ENCODE measurements around the gene ZFP42.
A peak's percentile ranks its signal among the peaks of the same experiment; 100 is the strongest.
"Not testable (repeated sequence)": the region's sequence is repeated elsewhere in the genome, so short reads cannot be mapped to it uniquely, and the experiment has no call there.

ZFP42 gene

GRCh38 chr4:188021548-188022249 lies 26.1 kb downstream of the ZFP42 start:
- FAIRE-seq (no peak), DNase-seq (ENCODE audit: low spot score) (no peak)

- DNase-seq (ENCODE audit: low spot score) (peak; percentile 71), FAIRE-seq (no peak)
Measured at GRCh38 chr4:188023682-188024081, 28.1 kb downstream of the ZFP42 start.

- no peak for FAIRE-seq
Measured at GRCh38 chr4:188025476-188025875, 29.9 kb downstream of the ZFP42 start.

GRCh38 chr4:188029114-188029513 lies 33.5 kb downstream of the ZFP42 start:
- DNase-seq (ENCODE audit: low spot score), result no peak
- FAIRE-seq, result peak; percentile 32

More at GRCh38 chr4:188025476-188025875, 29.9 kb downstream of the ZFP42 start:
- no peak for DNase-seq (ENCODE audit: low spot score)

- FAIRE-seq (no peak), DNase-seq (ENCODE audit: low spot score) (no peak)
Measured at GRCh38 chr4:188030401-188030800, 34.8 kb downstream of the ZFP42 start.

- FAIRE-seq (no peak), DNase-seq (ENCODE audit: low spot score) (no peak)
Measured at GRCh38 chr4:188031751-188032150, 36.2 kb downstream of the ZFP42 start.

- DNase-seq (ENCODE audit: low spot score) (no peak), FAIRE-seq (no peak)
Measured at GRCh38 chr4:188032170-188032569, 36.6 kb downstream of the ZFP42 start.

- FAIRE-seq, result no peak
Measured at GRCh38 chr4:188032583-188032982, 37.0 kb downstream of the ZFP42 start.

GRCh38 chr4:188037003-188037713 lies 41.6 kb downstream of the ZFP42 start:
- DNase-seq (ENCODE audit: low spot score), result no peak
- no peak for FAIRE-seq

More at GRCh38 chr4:188032583-188032982, 37.0 kb downstream of the ZFP42 start:
- no peak for DNase-seq (ENCODE audit: low spot score)

- FAIRE-seq (no peak), DNase-seq (ENCODE audit: low spot score) (no peak)
Measured at GRCh38 chr4:188041721-188042120, 46.1 kb downstream of the ZFP42 start.

GRCh38 chr4:188042191-188042590 lies 46.6 kb downstream of the ZFP42 start:
- DNase-seq (ENCODE audit: low spot score) (no peak), FAIRE-seq (no peak)

GRCh38 chr4:188043154-188043553 lies 47.6 kb downstream of the ZFP42 start:
- no peak for DNase-seq (ENCODE audit: low spot score)
- no peak for FAIRE-seq

- FAIRE-seq; DNase-seq (ENCODE audit: low spot score): not testable (repeated sequence)
Measured at GRCh38 chr4:188045461-188045860, 49.9 kb downstream of the ZFP42 start.

- DNase-seq (ENCODE audit: low spot score), result no peak
- FAIRE-seq, result no peak
Measured at GRCh38 chr4:188046657-188047056, 51.1 kb downstream of the ZFP42 start.

- DNase-seq (ENCODE audit: low spot score), result no peak
- FAIRE-seq, result no peak
Measured at GRCh38 chr4:188053302-188053701, 57.7 kb downstream of the ZFP42 start.

Data from urothelium cell line (cell line).